Right lobe of liver (tissue), 6 donors: Measurements from ENCODE around the gene UROS. TPM values are rescaled to one million over a fixed set of nuclear protein-coding genes. Genes with fewer than 3 reads are reported as not detected.

Experiments
- ATAC-seq, 4 donors: fragments of 200-7000 bp; cut with Tn5 transposase; one replicate each; pipeline ENCODE4 v1.9.1; 2020; ENCODE audit warnings: mild to moderate bottlenecking in 4 of 4, moderate library complexity in 4 of 4
- DNase-seq, 3 donors: peaks; one replicate each; pipeline ENCODE4 v3.0.0-alpha.2; 2020
- H3K27ac ChIP-seq, 3 donors: fragments of 200-600 bp; one replicate each; pipeline ENCODE4 v1.8.0; 2022
- H3K27me3 ChIP-seq, 2 donors: fragments of 200-600 bp; one replicate each; pipeline ENCODE4 v1.8.0; 2022
- H3K36me3 ChIP-seq, 4 donors: fragments of 200-600 bp; sonication (generic) in 1 of 4; one replicate each; pipeline versions ENCODE4 v1.5.1 to v1.8.0; 2017 to 2022; ENCODE audit warnings: control low read depth in 1 of 4
- H3K4me1 ChIP-seq, 4 donors: fragments of 200-600 bp; sonication (generic) in 1 of 4; one replicate each; pipeline versions ENCODE4 v1.5.1 to v1.8.0; 2017 to 2022; ENCODE audit warnings: control low read depth in 1 of 4
- H3K4me3 ChIP-seq, 3 donors: fragments of 200-600 bp; one replicate each; pipeline ENCODE4 v1.8.0; 2022
- H3K9me3 ChIP-seq, 4 donors: fragments of 200-600 bp; sonication (generic) in 1 of 4; one replicate each; pipeline versions ENCODE4 v1.5.1 to v1.8.0; 2017 to 2022; ENCODE audit warnings: control low read depth in 1 of 4
- POLR2A ChIP-seq: fragments of 450-650 bp; IDR thresholded peaks from one replicate; pipeline ENCODE4 v1.6.1; 2017; ENCODE audit warnings: antibody characterized with exemption, mild to moderate bottlenecking
- WGBS: methylation state at CpG from one replicate; pipeline ENCODE4 v1.1.6; 2018; ENCODE audit warnings: low coverage, low lambda C conversion rate; ENCODE audit not compliant: insufficient coverage; ENCODE audit errors: missing lambda C conversion rate; 5-methylcytosine and 5-hydroxymethylcytosine counted together
- intact Hi-C, 2 donors: fragments of 100-400 bp; cut with DNase I; formaldehyde crosslinking; loops; one replicate each; pipeline versions ENCODE4 v1.11.2 to v1.14.1; 2022
- long read RNA-seq: library from polyadenylated mRNA; unstranded; transcript quantifications from one replicate; pipeline ENCODE4 v2.0.0, GENCODE V29; 2019
- total RNA-seq, 6 experiments: library from RNA; depleted of rRNA in 2 of 6; stranded (reverse); fragments of >200 nt in 2 of 6; fragmentation: NEBNext Ultra II Directional in 3 of 6; extraction: Animal tissue kit (Norgen Biotek cat#: 25700) in 3 of 6; gene quantifications; one replicate each; pipeline versions ENCODE4 v1.1.0 to v1.2.4, GENCODE V29; 2016 to 2023
- TF ChIP-seq, protein P1 (sequence below), 4 donors: fragments of 200-600 bp in 3 of 4; fragments of 450-650 bp in 1 of 4; IDR thresholded peaks; one replicate each; pipeline versions ENCODE4 v1.5.1 to v1.8.0; 2016 to 2022; ENCODE audit warnings: antibody characterized with exemption in 4 of 4, mild to moderate bottlenecking in 2 of 4
- donor health status: DM: no; HTN: yes; CAD: no.
- donor health status: DM: no; HTN: no; CAD: no.
- donor health status: DM: no; HTN: no; CAD: no.
- donor health status: DM: no; HTN: yes; CAD: no.
- donor health status: DM: no; HTN: yes; CAD: no.

The UROS gene
- total RNA-seq: 10 to 100 TPM; 23.5 to 52.5 (median 28.3) TPM
- long read RNA-seq, partial matches to known transcripts: 0 of 6 reads
- long read RNA-seq, other reads (novel, unspliced or antisense): 3 of 6 reads

DNA sequence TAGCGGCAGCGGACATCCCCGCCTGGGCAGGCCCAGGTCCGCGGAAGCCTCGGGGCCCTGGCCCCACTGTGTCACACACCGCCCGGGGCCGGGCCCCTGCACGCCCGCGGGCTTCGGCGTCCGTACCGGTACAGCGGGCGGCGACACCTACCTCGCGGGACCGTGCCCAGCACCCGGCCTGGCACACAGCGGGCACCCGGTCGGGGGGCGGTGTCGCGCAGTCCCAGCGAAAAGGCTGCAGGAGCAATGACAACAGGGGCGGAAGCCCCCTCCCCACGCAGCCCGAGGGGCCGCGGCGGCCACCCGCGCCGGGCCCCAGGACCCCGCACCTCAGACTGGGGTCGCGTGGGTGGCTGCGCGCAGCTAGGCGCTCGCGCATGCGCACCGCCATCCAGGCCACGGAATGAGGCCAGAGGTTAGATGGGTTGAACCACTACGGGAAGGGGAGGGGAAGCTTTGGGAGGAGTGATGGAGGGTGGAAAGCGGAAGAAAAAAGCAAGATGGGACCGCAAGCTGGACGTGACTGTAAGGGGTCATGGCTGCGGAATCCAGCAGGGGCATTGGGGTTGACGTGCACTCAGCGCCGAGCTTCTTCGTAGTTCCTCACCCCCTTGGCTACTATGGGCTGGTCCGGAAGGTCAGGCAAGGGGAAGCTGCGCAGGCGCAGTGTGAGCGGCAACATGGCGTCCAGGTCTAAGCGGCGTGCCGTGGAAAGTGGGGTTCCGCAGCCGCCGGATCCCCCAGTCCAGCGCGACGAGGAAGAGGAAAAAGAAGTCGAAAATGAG is at the start of gene UROS, which contains the start of gene BCCIP:
TSS of gene UROS (minus strand) at position 381 of the 785 bp plus-strand sequence. CDS start 6,759 bp downstream, outside the sequence.
TSS of gene BCCIP (plus strand) at position 669 of the 785 bp plus-strand sequence. CDS start at position 681, 12 bp downstream.
- intact Hi-C loops: no loop called here
- Histone ChIP-seq H3K4me1 (peaks cover 0 to 37% (median 15%) of the 10 kb centered on the region in 4 donors), H3K36me3 (peaks cover 0 to 16% (median under 1%) of the 10 kb centered on the region in 4 donors), H3K9me3 (no peaks in the 10 kb centered on the region), H3K27ac (peak within 1 kb of the TSS; percentile 89 to 97 (median 94)), H3K4me3 (peak within 1 kb of the TSS; percentile 80 to 99 (median 98)), H3K27me3 (no peaks in the 10 kb centered on the region)
- DNase-seq: peak; percentile 92 to 94 (median 94)
- peak; percentile 63 for TF ChIP-seq POLR2A
- TF ChIP-seq, protein P1, sequence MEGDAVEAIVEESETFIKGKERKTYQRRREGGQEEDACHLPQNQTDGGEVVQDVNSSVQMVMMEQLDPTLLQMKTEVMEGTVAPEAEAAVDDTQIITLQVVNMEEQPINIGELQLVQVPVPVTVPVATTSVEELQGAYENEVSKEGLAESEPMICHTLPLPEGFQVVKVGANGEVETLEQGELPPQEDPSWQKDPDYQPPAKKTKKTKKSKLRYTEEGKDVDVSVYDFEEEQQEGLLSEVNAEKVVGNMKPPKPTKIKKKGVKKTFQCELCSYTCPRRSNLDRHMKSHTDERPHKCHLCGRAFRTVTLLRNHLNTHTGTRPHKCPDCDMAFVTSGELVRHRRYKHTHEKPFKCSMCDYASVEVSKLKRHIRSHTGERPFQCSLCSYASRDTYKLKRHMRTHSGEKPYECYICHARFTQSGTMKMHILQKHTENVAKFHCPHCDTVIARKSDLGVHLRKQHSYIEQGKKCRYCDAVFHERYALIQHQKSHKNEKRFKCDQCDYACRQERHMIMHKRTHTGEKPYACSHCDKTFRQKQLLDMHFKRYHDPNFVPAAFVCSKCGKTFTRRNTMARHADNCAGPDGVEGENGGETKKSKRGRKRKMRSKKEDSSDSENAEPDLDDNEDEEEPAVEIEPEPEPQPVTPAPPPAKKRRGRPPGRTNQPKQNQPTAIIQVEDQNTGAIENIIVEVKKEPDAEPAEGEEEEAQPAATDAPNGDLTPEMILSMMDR (IDR thresholded peaks at IDR 0.05): peak in 1 of 4 donors; percentile 16
- WGBS: 0% methylated on average over 43 of the region's 74 CpGs
- peak; percentile 94 to 96 (median 95) for ATAC-seq

DNA sequence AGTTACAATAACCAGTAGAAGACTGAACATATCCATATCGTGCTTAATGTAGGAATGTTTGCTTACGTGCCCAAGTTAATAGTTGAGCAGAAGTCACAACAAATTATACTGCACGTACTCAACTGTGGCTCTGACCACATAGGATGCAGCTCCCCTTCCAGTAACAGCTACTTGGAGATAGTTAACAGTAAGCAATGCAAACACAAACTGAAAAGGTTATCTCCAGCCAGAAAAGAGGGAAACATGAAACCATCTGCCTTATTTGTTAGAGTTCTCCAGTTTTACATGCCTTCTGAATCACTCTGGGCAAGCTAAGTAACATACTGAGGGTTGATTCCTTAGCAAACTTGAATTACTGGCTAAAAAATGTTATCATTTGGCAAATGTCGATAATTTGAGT is 48.3 kb upstream of the UROS start:
- Histone ChIP-seq H3K27ac (no peak overlapping the region), H3K4me1 (no peaks in the 10 kb centered on the region), H3K4me3 (no peak overlapping the region), H3K9me3 (peaks cover 0 to 5% (median 0%) of the 10 kb centered on the region in 4 donors), H3K27me3 (no peaks in the 10 kb centered on the region), H3K36me3 (peaks cover 0 to 7% (median 5%) of the 10 kb centered on the region in 4 donors)
- DNase-seq (no peak), ATAC-seq (no peak)
- TF ChIP-seq, protein P1 (IDR thresholded peaks at IDR 0.05): no peak
- TF ChIP-seq POLR2A: no peak
- WGBS: 68% methylated on average over 3 of the region's 4 CpGs
- intact Hi-C loops: no loop called here

GRCh38 chr10:125868372-125868975 is 45.4 kb upstream of the UROS start:
- peak; percentile 59 to 80 (median 68) for ATAC-seq
- Histone ChIP-seq H3K4me3 (no peak overlapping the region), H3K4me1 (no peaks in the 10 kb centered on the region), H3K27ac (no peak overlapping the region), H3K36me3 (peaks cover 0 to 14% (median 5%) of the 10 kb centered on the region in 4 donors), H3K27me3 (no peaks in the 10 kb centered on the region), H3K9me3 (no peaks in the 10 kb centered on the region)
- WGBS: 33% methylated on average over 7 of the region's 7 CpGs
- no peak for DNase-seq
- intact Hi-C loops: no loop called here
- TF ChIP-seq, protein P1 (IDR thresholded peaks at IDR 0.05): peak; percentile 75 to 84 (median 82)
- TF ChIP-seq POLR2A: no peak

- H3K27ac ChIP-seq: no peak overlapping the region
- H3K4me1 ChIP-seq: no peaks in the 10 kb centered on the region
- DNase-seq: no peak
- intact Hi-C loops: no loop called here
- ATAC-seq: no peak
- H3K9me3 ChIP-seq: no peaks in the 10 kb centered on the region
- TF ChIP-seq POLR2A: no peak
- TF ChIP-seq, protein P1 (IDR thresholded peaks at IDR 0.05): no peak
- no peak overlapping the region for H3K4me3 ChIP-seq
- 87% methylated on average over 4 of the region's 7 CpGs for WGBS
- H3K36me3 ChIP-seq: peaks cover 0 to 14% (median 5%) of the 10 kb centered on the region in 4 donors
- H3K27me3 ChIP-seq: no peaks in the 10 kb centered on the region
Measured at GRCh38 chr10:125866421-125867029, 43.5 kb upstream of the UROS start.
